Measurements from ENCODE around the gene MRPS22. TPM values are rescaled to one million over a fixed set of nuclear protein-coding genes. Genes with fewer than 3 reads are reported as not detected.

The MRPS22 gene
- total RNA-seq, 1 donor from 2014 or later = 38.1 TPM

DNA sequence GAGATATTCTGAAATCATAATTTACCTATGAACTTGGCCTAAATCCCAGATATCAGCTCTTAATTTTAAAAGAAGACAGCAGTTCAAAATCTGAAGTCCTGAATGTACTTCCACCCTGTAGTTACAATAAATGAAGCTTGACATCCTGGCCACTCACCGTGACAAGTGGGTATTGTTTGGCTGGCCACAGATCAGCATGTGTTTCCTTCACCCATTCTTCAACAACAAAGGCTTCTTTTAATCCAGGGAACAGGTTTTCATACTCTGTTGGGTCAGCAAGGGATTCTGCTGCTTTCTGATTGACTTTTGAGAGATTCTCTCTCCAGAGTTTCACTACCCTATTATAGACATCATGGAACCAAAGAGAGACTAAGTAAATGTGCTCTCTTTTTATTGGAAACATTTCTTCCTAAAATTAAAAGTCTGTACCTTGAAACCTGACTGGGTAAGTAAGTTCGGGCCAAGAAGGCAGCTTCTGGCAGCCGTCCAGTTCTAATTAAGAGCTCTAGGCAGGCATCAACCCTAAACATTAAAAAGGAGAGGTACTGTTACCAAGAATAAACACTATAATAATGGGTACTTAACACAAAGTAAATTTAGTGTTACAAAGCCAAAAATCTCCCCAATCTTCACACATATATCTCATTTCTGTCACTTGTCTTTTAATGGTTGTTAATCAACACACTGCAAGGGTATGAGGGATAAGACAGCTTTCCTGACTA, 15.2 kb downstream of the MRPS22 start:
- no peak for DNase-seq (ENCODE audit: low spot score)
- peak overlapping the region; percentile 62 for H3K4me3 Mint-ChIP-seq (ENCODE audit: unreplicated experiment)
- H3K4me1 Mint-ChIP-seq (ENCODE audit: unreplicated experiment) = peaks cover 54% of the 10 kb centered on the region
- TF ChIP-seq, protein P1, sequence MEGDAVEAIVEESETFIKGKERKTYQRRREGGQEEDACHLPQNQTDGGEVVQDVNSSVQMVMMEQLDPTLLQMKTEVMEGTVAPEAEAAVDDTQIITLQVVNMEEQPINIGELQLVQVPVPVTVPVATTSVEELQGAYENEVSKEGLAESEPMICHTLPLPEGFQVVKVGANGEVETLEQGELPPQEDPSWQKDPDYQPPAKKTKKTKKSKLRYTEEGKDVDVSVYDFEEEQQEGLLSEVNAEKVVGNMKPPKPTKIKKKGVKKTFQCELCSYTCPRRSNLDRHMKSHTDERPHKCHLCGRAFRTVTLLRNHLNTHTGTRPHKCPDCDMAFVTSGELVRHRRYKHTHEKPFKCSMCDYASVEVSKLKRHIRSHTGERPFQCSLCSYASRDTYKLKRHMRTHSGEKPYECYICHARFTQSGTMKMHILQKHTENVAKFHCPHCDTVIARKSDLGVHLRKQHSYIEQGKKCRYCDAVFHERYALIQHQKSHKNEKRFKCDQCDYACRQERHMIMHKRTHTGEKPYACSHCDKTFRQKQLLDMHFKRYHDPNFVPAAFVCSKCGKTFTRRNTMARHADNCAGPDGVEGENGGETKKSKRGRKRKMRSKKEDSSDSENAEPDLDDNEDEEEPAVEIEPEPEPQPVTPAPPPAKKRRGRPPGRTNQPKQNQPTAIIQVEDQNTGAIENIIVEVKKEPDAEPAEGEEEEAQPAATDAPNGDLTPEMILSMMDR (IDR thresholded peaks at IDR 0.05; ENCODE audit: unreplicated experiment) = no peak
- peak overlapping the region; percentile 91 for H3K27ac Mint-ChIP-seq (ENCODE audit: unreplicated experiment)
- H3K36me3 Mint-ChIP-seq (ENCODE audit: low read depth, unreplicated experiment) = peaks cover 52% of the 10 kb centered on the region
- H3K27me3 Mint-ChIP-seq (ENCODE audit: unreplicated experiment) = no peaks in the 10 kb centered on the region
- no peaks in the 10 kb centered on the region for H3K9me3 Mint-ChIP-seq (ENCODE audit: unreplicated experiment)

DNA sequence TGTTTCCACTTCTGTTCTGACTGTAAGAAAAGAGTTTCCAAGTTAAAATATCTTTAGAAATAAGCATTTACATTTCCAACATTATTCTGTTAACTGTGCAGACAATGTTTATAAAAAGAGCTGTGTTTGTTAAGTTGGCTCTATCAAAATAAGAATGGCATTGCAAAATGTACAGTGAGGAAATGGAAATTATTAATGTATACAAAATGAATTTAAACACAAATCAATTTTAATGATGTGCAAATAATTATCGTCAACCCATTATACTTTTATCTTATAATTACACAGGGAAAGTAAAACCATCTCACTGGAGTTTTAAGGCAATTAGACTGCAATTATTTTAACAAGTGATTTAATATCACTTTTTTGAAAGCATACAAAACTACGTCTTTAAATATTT, 17.5 kb downstream of the MRPS22 start:
- no peaks in the 10 kb centered on the region for H3K9me3 Mint-ChIP-seq (ENCODE audit: unreplicated experiment)
- DNase-seq (ENCODE audit: low spot score) = no peak
- H3K36me3 Mint-ChIP-seq (ENCODE audit: low read depth, unreplicated experiment) = peaks cover 37% of the 10 kb centered on the region
- H3K27ac Mint-ChIP-seq (ENCODE audit: unreplicated experiment) = no peak overlapping the region
- H3K4me1 Mint-ChIP-seq (ENCODE audit: unreplicated experiment) = peaks cover 64% of the 10 kb centered on the region
- peak overlapping the region; percentile 28 for H3K4me3 Mint-ChIP-seq (ENCODE audit: unreplicated experiment)
- TF ChIP-seq, protein P1 (IDR thresholded peaks at IDR 0.05; ENCODE audit: unreplicated experiment) = no peak
- H3K27me3 Mint-ChIP-seq (ENCODE audit: unreplicated experiment) = no peaks in the 10 kb centered on the region

DNA sequence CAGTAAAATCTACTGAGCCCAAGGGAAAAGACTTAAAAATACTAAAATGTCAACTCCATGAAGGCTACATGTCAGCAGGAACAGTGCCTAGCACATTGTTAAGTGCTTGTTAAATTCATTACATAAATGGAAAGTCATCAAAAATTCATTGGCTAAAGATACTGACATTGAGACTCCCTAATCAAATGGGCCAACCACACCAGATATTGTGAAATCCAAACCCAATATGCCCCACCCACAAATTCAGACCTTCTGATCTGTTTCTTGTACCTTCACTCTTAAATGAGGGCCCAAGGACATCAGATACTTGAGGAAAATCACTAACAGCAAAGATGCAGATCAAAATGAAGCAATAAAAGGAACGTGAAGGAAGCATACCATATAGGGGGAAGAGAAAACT, 20.7 kb downstream of the MRPS22 start:
- no peak for DNase-seq (ENCODE audit: low spot score)
- Mint-ChIP-seq H3K36me3 (ENCODE audit: low read depth, unreplicated experiment) (peaks cover 39% of the 10 kb centered on the region), H3K9me3 (ENCODE audit: unreplicated experiment) (no peaks in the 10 kb centered on the region), H3K27me3 (ENCODE audit: unreplicated experiment) (no peaks in the 10 kb centered on the region), H3K27ac (ENCODE audit: unreplicated experiment) (peak overlapping the region; percentile 87), H3K4me1 (ENCODE audit: unreplicated experiment) (peaks cover 57% of the 10 kb centered on the region), H3K4me3 (ENCODE audit: unreplicated experiment) (no peak overlapping the region)
- TF ChIP-seq, protein P1 (IDR thresholded peaks at IDR 0.05; ENCODE audit: unreplicated experiment) = no peak

DNA sequence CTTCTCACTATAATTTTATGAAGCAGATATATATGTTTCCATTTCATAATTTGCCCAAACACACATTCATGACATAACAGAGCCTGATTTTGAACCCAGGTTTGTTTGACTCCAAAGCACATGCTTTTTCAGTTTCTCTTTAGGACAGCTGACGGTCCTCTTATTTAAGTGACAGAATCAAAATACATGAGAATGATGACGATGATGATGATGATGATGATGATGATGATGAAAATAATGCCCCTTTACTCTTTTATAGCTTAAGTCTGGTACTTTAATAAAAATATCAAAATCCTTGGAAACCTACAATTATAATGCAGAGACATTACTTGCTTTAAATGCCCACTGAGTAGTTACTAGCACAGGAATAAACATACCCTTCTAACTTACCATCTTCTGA, 30.3 kb downstream of the MRPS22 start:
- H3K36me3 Mint-ChIP-seq (ENCODE audit: low read depth, unreplicated experiment) = peaks cover 25% of the 10 kb centered on the region
- TF ChIP-seq, protein P1 (IDR thresholded peaks at IDR 0.05; ENCODE audit: unreplicated experiment) = no peak
- H3K27ac Mint-ChIP-seq (ENCODE audit: unreplicated experiment) = no peak overlapping the region
- no peaks in the 10 kb centered on the region for H3K27me3 Mint-ChIP-seq (ENCODE audit: unreplicated experiment)
- DNase-seq (ENCODE audit: low spot score) = no peak
- H3K4me1 Mint-ChIP-seq (ENCODE audit: unreplicated experiment) = no peaks in the 10 kb centered on the region
- no peaks in the 10 kb centered on the region for H3K9me3 Mint-ChIP-seq (ENCODE audit: unreplicated experiment)
- H3K4me3 Mint-ChIP-seq (ENCODE audit: unreplicated experiment) = peak overlapping the region; percentile 38

DNA sequence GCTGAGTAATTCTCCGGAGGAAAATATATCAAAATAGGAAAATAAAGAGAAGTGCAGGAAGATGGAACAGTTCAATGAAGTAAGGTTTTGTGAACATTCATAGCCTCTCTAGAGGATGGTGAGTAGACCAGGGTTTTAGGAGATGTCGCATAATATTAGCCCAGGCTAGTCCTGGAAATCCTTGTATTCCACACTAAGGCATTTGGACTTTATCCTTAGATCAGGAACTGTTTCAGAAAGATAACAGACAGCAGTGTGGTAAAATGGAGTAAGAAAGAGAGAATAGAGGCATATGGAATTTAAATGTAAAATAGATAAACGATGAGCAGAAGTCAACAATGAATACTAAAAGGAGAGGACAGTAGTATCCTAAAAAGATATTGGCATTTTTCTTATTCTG, 33.6 kb downstream of the MRPS22 start:
- peaks cover 3% of the 10 kb centered on the region for H3K27me3 Mint-ChIP-seq (ENCODE audit: unreplicated experiment)
- no peaks in the 10 kb centered on the region for H3K9me3 Mint-ChIP-seq (ENCODE audit: unreplicated experiment)
- TF ChIP-seq, protein P1 (IDR thresholded peaks at IDR 0.05; ENCODE audit: unreplicated experiment) = no peak
- no peak overlapping the region for H3K4me3 Mint-ChIP-seq (ENCODE audit: unreplicated experiment)
- no peak overlapping the region for H3K27ac Mint-ChIP-seq (ENCODE audit: unreplicated experiment)
- peaks cover 23% of the 10 kb centered on the region for H3K36me3 Mint-ChIP-seq (ENCODE audit: low read depth, unreplicated experiment)
- H3K4me1 Mint-ChIP-seq (ENCODE audit: unreplicated experiment) = peaks cover 3% of the 10 kb centered on the region
- no peak for DNase-seq (ENCODE audit: low spot score)
